DND-41 (cell line): Measurements from ENCODE around the gene RAD52.

ENCODE experiments used
- EZH2 ChIP-seq: IDR thresholded peaks from 3 replicates; pipeline ENCODE4 v1.6.1; 2012; ENCODE audit warnings: borderline replicate concordance, low read depth, mild to moderate bottlenecking, moderate library complexity, low read length, inconsistent platforms; ENCODE audit not compliant: severe bottlenecking
- TF ChIP-seq, protein P1 (sequence below): IDR thresholded peaks from 2 replicates; pipeline ENCODE4 v1.5.1; 2012; ENCODE audit warnings: borderline replicate concordance, low read length, moderate library complexity, mild to moderate bottlenecking; ENCODE audit not compliant: poor library complexity, severe bottlenecking; ENCODE audit errors: extremely low read depth

DNA sequence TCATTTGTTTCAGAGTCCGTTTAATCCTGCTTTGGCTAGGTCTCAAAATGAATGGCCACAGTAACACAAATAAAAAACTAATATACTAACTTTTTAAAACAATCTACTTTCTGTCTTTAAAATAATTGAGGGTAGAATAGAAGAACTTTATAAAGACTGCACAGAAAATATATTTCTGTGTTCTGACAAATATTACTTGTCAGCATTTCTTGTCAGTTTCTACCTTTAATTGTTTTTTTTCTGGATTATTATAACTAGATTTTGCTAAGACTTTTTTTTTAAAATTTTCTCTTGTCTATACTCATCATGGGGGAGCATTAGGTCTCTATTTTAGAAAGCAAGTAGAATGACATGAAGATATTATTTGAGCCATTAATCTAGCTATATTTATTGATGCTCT lies 86.2 kb downstream of the RAD52 start:
- TF ChIP-seq EZH2, result no peak
- TF ChIP-seq, protein P1, sequence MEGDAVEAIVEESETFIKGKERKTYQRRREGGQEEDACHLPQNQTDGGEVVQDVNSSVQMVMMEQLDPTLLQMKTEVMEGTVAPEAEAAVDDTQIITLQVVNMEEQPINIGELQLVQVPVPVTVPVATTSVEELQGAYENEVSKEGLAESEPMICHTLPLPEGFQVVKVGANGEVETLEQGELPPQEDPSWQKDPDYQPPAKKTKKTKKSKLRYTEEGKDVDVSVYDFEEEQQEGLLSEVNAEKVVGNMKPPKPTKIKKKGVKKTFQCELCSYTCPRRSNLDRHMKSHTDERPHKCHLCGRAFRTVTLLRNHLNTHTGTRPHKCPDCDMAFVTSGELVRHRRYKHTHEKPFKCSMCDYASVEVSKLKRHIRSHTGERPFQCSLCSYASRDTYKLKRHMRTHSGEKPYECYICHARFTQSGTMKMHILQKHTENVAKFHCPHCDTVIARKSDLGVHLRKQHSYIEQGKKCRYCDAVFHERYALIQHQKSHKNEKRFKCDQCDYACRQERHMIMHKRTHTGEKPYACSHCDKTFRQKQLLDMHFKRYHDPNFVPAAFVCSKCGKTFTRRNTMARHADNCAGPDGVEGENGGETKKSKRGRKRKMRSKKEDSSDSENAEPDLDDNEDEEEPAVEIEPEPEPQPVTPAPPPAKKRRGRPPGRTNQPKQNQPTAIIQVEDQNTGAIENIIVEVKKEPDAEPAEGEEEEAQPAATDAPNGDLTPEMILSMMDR, result no peak
